ENCODE results near the gene TMEM130. TPM values are rescaled to one million over a fixed set of nuclear protein-coding genes. Genes with fewer than 3 reads are reported as not detected.

TMEM130 gene
- total RNA-seq, 1 experiment from 2014 or later: 1.7 TPM

- peak overlapping the region in 1 of 3 experiments; percentile 48; a peak in 1 of 7 replicates for H3K27ac Mint-ChIP-seq
- Histone ChIP-seq H3K9me3 (ENCODE audit: control insufficient read depth, low read depth, low read length) (no peaks in the 10 kb centered on the region), H3K27ac (ENCODE audit: insufficient read length, low read depth, low read length) (no peak overlapping the region), H2AFZ (ENCODE audit: low read length) (no peak overlapping the region), H2BK5ac (ENCODE audit: insufficient read length, low read length) (no peak overlapping the region), H4K91ac (ENCODE audit: insufficient read length, low read depth, low read length) (no peak overlapping the region), H3K14ac (ENCODE audit: insufficient read depth, low read length) (no peak overlapping the region), H3K18ac (ENCODE audit: insufficient read length, low read depth, low read length) (no peak overlapping the region), H2BK15ac (ENCODE audit: low read depth, low read length) (no peak overlapping the region), H4K5ac (ENCODE audit: insufficient read length, low read depth, low read length) (no peak overlapping the region), H3K79me1 (ENCODE audit: insufficient read depth, low read depth, low read length, poor library complexity, severe bottlenecking) (no peaks in the 10 kb centered on the region), H3K4ac (ENCODE audit: low read depth, low read length) (no peak overlapping the region), H3K9ac (ENCODE audit: extremely low read depth, insufficient read length, low read length) (no peak overlapping the region), H2BK12ac (ENCODE audit: insufficient read length, low read depth, low read length) (no peak overlapping the region), H3K23ac (ENCODE audit: insufficient read length, low read depth, low read length) (no peak overlapping the region), H2BK120ac (ENCODE audit: low read depth, low read length, poor library complexity, severe bottlenecking) (no peak overlapping the region), H2BK20ac (ENCODE audit: low read depth, low read length, poor library complexity, severe bottlenecking) (no peak overlapping the region), H3K27me3 (ENCODE audit: insufficient read depth, low read length) (no peaks in the 10 kb centered on the region), H2AK5ac (ENCODE audit: insufficient read length, low read length) (no peak overlapping the region), H4K8ac (replicated peaks; ENCODE audit: insufficient read length, low read depth, low read length) (no peak overlapping the region), H4K20me1 (ENCODE audit: control insufficient read depth, insufficient read depth, insufficient read length) (no peaks in the 10 kb centered on the region), H3K23me2 (ENCODE audit: insufficient read length, low read depth, low read length, poor library complexity, severe bottlenecking) (no peaks in the 10 kb centered on the region), H3T11ph (ENCODE audit: low read length) (no peak overlapping the region), H3K56ac (ENCODE audit: insufficient read length, low read depth, low read length) (no peak overlapping the region), H3K4me1 (ENCODE audit: insufficient read depth, low read length) (no peaks in the 10 kb centered on the region), H3K4me2 (ENCODE audit: insufficient read depth, insufficient read length, low read length) (no peak overlapping the region), H3K79me2 (ENCODE audit: insufficient read depth, low read length) (no peaks in the 10 kb centered on the region)
- peaks cover 3 to 13% of the 10 kb centered on the region in 2 experiments for H3K4me1 Mint-ChIP-seq
- DNase-seq: no peak
- no peaks in the 10 kb centered on the region for H3K9me3 Mint-ChIP-seq
- no peaks in the 10 kb centered on the region for H3K36me3 Mint-ChIP-seq (ENCODE audit: insufficient read depth in 1 of 3, low read depth in 3 of 3)
- TF ChIP-seq CTCF (conservative IDR thresholded peaks at IDR 0.05): no peak
- H3K27me3 Mint-ChIP-seq (ENCODE audit: low read depth): peaks cover 25% of the 10 kb centered on the region
- no peak overlapping the region for H3K4me3 Mint-ChIP-seq
- WGBS (ENCODE audit: extremely low coverage, insufficient read length, low lambda C conversion rate): no CpG with 5 or more reads among the region's 29 CpGs
Observed at GRCh38 chr7:98862716-98863420, 6.9 kb downstream of the TMEM130 start.
